CD4-positive, CD25-positive, alpha-beta regulatory T cell (primary cell): Measurements from ENCODE around the gene RAB35. TPM values are rescaled to one million over a fixed set of nuclear protein-coding genes. Genes with fewer than 3 reads are reported as not detected.

Experiments
- ATAC-seq, 2 donors: fragments of 150-1000 bp; cut with Tn5 transposase; one replicate each; pipeline ENCODE4 v1.10.0; 2021; ENCODE audit warnings: low read depth in 2 of 2, moderate number of reproducible peaks in 2 of 2, moderate library complexity in 1 of 2
- DNase-seq, 3 donors: peaks; one replicate each; pipeline versions ENCODE4 v3.0.0 to v3.0.0-alpha.2; 2012 to 2022; ENCODE audit warnings: mixed read lengths in 1 of 3
- H3K27ac ChIP-seq: one replicate; pipeline ENCODE4 v1.7.0; 2013; ENCODE audit warnings: mild to moderate bottlenecking, low read length; ENCODE audit not compliant: insufficient read depth, poor library complexity, severe bottlenecking
- H3K27me3 ChIP-seq: one replicate; pipeline ENCODE4 v1.7.0; 2013; ENCODE audit warnings: low read length; ENCODE audit not compliant: control insufficient read depth, insufficient read depth
- H3K36me3 ChIP-seq: one replicate; pipeline ENCODE4 v1.7.0; 2013; ENCODE audit warnings: mild to moderate bottlenecking, low read length, moderate library complexity; ENCODE audit not compliant: control insufficient read depth, insufficient read depth
- H3K4me1 ChIP-seq: 2 replicates; pipeline ENCODE4 v1.7.0; 2013; ENCODE audit warnings: mild to moderate bottlenecking, low read length; ENCODE audit not compliant: insufficient read depth, control insufficient read depth, poor library complexity, severe bottlenecking
- H3K4me3 ChIP-seq: one replicate; pipeline ENCODE4 v1.7.0; 2013; ENCODE audit warnings: low read depth, mild to moderate bottlenecking, low read length, moderate library complexity
- H3K9me3 ChIP-seq, 2 experiments: 1 replicate in 1 of 2; 2 replicates in 1 of 2; pipeline ENCODE4 v1.7.0; 2013; ENCODE audit warnings: low read length in 2 of 2, mild to moderate bottlenecking in 1 of 2, moderate library complexity in 1 of 2; ENCODE audit not compliant: control insufficient read depth in 2 of 2
- H3K27ac Mint-ChIP-seq, 3 donors: one replicate each; pipeline ENCODE4 v1.8.0; 2020 to 2022; ENCODE audit warnings: mild to moderate bottlenecking in 3 of 3, mixed read lengths in 3 of 3, moderate library complexity in 2 of 3
- H3K27me3 Mint-ChIP-seq: one replicate; pipeline ENCODE4 v1.8.0; 2022; ENCODE audit warnings: mild to moderate bottlenecking, mixed read lengths
- H3K36me3 Mint-ChIP-seq: one replicate; pipeline ENCODE4 v1.8.0; 2020; ENCODE audit warnings: mixed read lengths
- H3K4me1 Mint-ChIP-seq, 4 donors: one replicate each; pipeline ENCODE4 v1.8.0; 2020 to 2022; ENCODE audit warnings: mixed read lengths in 4 of 4, mild to moderate bottlenecking in 1 of 4
- H3K4me3 Mint-ChIP-seq, 4 donors: one replicate each; pipeline ENCODE4 v1.8.0; 2020 to 2022; ENCODE audit warnings: mild to moderate bottlenecking in 4 of 4, mixed read lengths in 4 of 4, moderate library complexity in 3 of 4
- H3K9me3 Mint-ChIP-seq, 7 donors: one replicate each; pipeline ENCODE4 v1.8.0; 2020 to 2022; ENCODE audit warnings: mixed read lengths in 7 of 7, mild to moderate bottlenecking in 3 of 7, moderate library complexity in 2 of 7
- polyA plus RNA-seq, 4 donors: library from polyadenylated mRNA; unstranded; fragments of 300-500 nt; fragmentation: Illumina TruSeq; gene quantifications; one replicate each; pipeline ENCODE4 v1.2.3, GENCODE V29; 2021
- total RNA-seq: library from RNA; stranded (reverse); gene quantifications from one replicate; pipeline ENCODE4 v1.2.3, GENCODE V29; 2022

Gene RAB35
- total and polyA plus RNA-seq, 5 donors from 2014 or later = 25.2 to 85.5 (median 27.7) TPM

GRCh38 chr12:120094485-120094884 is 22.1 kb downstream of the RAB35 start:
- H3K27ac Mint-ChIP-seq = peak overlapping the region in 1 of 3 donors; percentile 68
- H3K36me3 ChIP-seq = peaks cover 65% of the 10 kb centered on the region

GRCh38 chr12:120093592-120094355 is 22.8 kb downstream of the RAB35 start:
- Histone ChIP-seq H3K27me3 (no peaks in the 10 kb centered on the region), H3K27ac (no peak overlapping the region), H3K4me1 (no peaks in the 10 kb centered on the region), H3K9me3 (no peaks in the 10 kb centered on the region), H3K36me3 (peaks cover 58% of the 10 kb centered on the region), H3K4me3 (no peak overlapping the region)
- Mint-ChIP-seq H3K4me1 (peaks cover 0 to 5% (median 4%) of the 10 kb centered on the region in 4 donors), H3K4me3 (no peak overlapping the region), H3K9me3 (no peaks in the 10 kb centered on the region), H3K36me3 (peaks cover 16% of the 10 kb centered on the region), H3K27ac (peak overlapping the region in 1 of 3 donors; percentile 75), H3K27me3 (no peaks in the 10 kb centered on the region)
- DNase-seq (no peak), ATAC-seq (no peak)

More at GRCh38 chr12:120094485-120094884, 22.1 kb downstream of the RAB35 start:
- Mint-ChIP-seq H3K27me3 (no peaks in the 10 kb centered on the region), H3K9me3 (no peaks in the 10 kb centered on the region), H3K36me3 (peaks cover 16% of the 10 kb centered on the region), H3K4me3 (no peak overlapping the region), H3K4me1 (peaks cover 0 to 5% (median 2%) of the 10 kb centered on the region in 4 donors)
- H3K4me1 ChIP-seq = no peaks in the 10 kb centered on the region
- ATAC-seq = no peak
- H3K27ac ChIP-seq = no peak overlapping the region
- no peak for DNase-seq
- H3K9me3 ChIP-seq = no peaks in the 10 kb centered on the region
- no peak overlapping the region for H3K4me3 ChIP-seq
- H3K27me3 ChIP-seq = no peaks in the 10 kb centered on the region

- Mint-ChIP-seq H3K27ac (no peak overlapping the region), H3K4me3 (no peak overlapping the region), H3K9me3 (no peaks in the 10 kb centered on the region), H3K27me3 (no peaks in the 10 kb centered on the region), H3K36me3 (peaks cover 12% of the 10 kb centered on the region), H3K4me1 (peaks cover 0 to 5% (median 4%) of the 10 kb centered on the region in 4 donors)
- Histone ChIP-seq H3K4me3 (no peak overlapping the region), H3K27me3 (no peaks in the 10 kb centered on the region), H3K27ac (no peak overlapping the region), H3K9me3 (no peaks in the 10 kb centered on the region), H3K36me3 (peaks cover 53% of the 10 kb centered on the region), H3K4me1 (no peaks in the 10 kb centered on the region)
- no peak for DNase-seq
- ATAC-seq = no peak
Observed at GRCh38 chr12:120093336-120093591, 23.3 kb downstream of the RAB35 start.

GRCh38 chr12:120092551-120093335 is 23.8 kb downstream of the RAB35 start:
- Histone ChIP-seq H3K4me3 (no peak overlapping the region), H3K27me3 (no peaks in the 10 kb centered on the region), H3K36me3 (peaks cover 50% of the 10 kb centered on the region), H3K9me3 (no peaks in the 10 kb centered on the region), H3K4me1 (peaks cover 1% of the 10 kb centered on the region), H3K27ac (no peak overlapping the region)
- no peak overlapping the region for H3K27ac Mint-ChIP-seq
- ATAC-seq = no peak
- H3K4me1 Mint-ChIP-seq = peaks cover 0 to 5% (median 4%) of the 10 kb centered on the region in 4 donors
- peaks cover 12% of the 10 kb centered on the region for H3K36me3 Mint-ChIP-seq
- no peak for DNase-seq
- no peaks in the 10 kb centered on the region for H3K9me3 Mint-ChIP-seq
- no peaks in the 10 kb centered on the region for H3K27me3 Mint-ChIP-seq
- peak overlapping the region in 1 of 4 donors; percentile 64 for H3K4me3 Mint-ChIP-seq

GRCh38 chr12:120091371-120092090 is 25.0 kb downstream of the RAB35 start:
- no peaks in the 10 kb centered on the region for H3K9me3 Mint-ChIP-seq
- peaks cover 10% of the 10 kb centered on the region for H3K4me1 ChIP-seq
- no peak overlapping the region for H3K4me3 ChIP-seq
- no peak overlapping the region for H3K27ac ChIP-seq
- H3K27me3 ChIP-seq = no peaks in the 10 kb centered on the region
- ATAC-seq (no peak), DNase-seq (no peak)
- H3K9me3 ChIP-seq = no peaks in the 10 kb centered on the region
- no peaks in the 10 kb centered on the region for H3K27me3 Mint-ChIP-seq
- peaks cover 4 to 16% (median 9%) of the 10 kb centered on the region in 4 donors for H3K4me1 Mint-ChIP-seq
- no peak overlapping the region for H3K27ac Mint-ChIP-seq
- H3K36me3 Mint-ChIP-seq = peaks cover 12% of the 10 kb centered on the region
- peak overlapping the region in 1 of 4 donors; percentile 64 for H3K4me3 Mint-ChIP-seq
- H3K36me3 ChIP-seq = peaks cover 39% of the 10 kb centered on the region

GRCh38 chr12:120090626-120091295 is 25.8 kb downstream of the RAB35 start:
- peaks cover 31% of the 10 kb centered on the region for H3K36me3 ChIP-seq
- H3K27ac ChIP-seq = no peak overlapping the region
- peak overlapping the region in 2 of 4 donors; percentile 22 to 38 for H3K4me3 Mint-ChIP-seq
- peak overlapping the region in 1 of 3 donors; percentile 32 for H3K27ac Mint-ChIP-seq
- DNase-seq (no peak), ATAC-seq (no peak)
- H3K4me3 ChIP-seq = no peak overlapping the region
- H3K27me3 Mint-ChIP-seq = no peaks in the 10 kb centered on the region
- H3K4me1 ChIP-seq = peaks cover 12% of the 10 kb centered on the region
- peaks cover 12% of the 10 kb centered on the region for H3K36me3 Mint-ChIP-seq
- H3K4me1 Mint-ChIP-seq = peaks cover 4 to 19% (median 9%) of the 10 kb centered on the region in 4 donors
- no peaks in the 10 kb centered on the region for H3K9me3 Mint-ChIP-seq
- no peaks in the 10 kb centered on the region for H3K27me3 ChIP-seq
- no peaks in the 10 kb centered on the region for H3K9me3 ChIP-seq

- H3K36me3 ChIP-seq = peaks cover 28% of the 10 kb centered on the region
- no peaks in the 10 kb centered on the region for H3K9me3 ChIP-seq
- no peaks in the 10 kb centered on the region for H3K27me3 ChIP-seq
- Mint-ChIP-seq H3K36me3 (peaks cover 12% of the 10 kb centered on the region), H3K9me3 (no peaks in the 10 kb centered on the region), H3K4me1 (peaks cover 4 to 19% (median 9%) of the 10 kb centered on the region in 4 donors), H3K27me3 (no peaks in the 10 kb centered on the region), H3K27ac (peak overlapping the region in 1 of 3 donors; percentile 14), H3K4me3 (no peak overlapping the region)
- no peak overlapping the region for H3K27ac ChIP-seq
- no peak overlapping the region for H3K4me3 ChIP-seq
- ATAC-seq (no peak), DNase-seq (no peak)
- H3K4me1 ChIP-seq = peaks cover 12% of the 10 kb centered on the region
Observed at GRCh38 chr12:120090206-120090605, 26.3 kb downstream of the RAB35 start.
